HG02852 (cell line): ENCODE results near the gene ADISSP.

Source experiments
- ATAC-seq: cut with Tn5 transposase; IDR thresholded peaks from one replicate; pipeline ENCODE4 v1.9.1; 2021; ENCODE audit warnings: mild to moderate bottlenecking, moderate library complexity; ENCODE audit not compliant: unreplicated experiment

ADISSP gene

GRCh38 chr20:3755814-3756480 is 11.6 kb downstream of the ADISSP start:
- no peak for ATAC-seq

- ATAC-seq = no peak
Observed at GRCh38 chr20:3755269-3755668, 12.3 kb downstream of the ADISSP start.

- no peak for ATAC-seq
Observed at GRCh38 chr20:3754276-3754630, 13.3 kb downstream of the ADISSP start.

- no peak for ATAC-seq
Observed at GRCh38 chr20:3753501-3754275, 13.9 kb downstream of the ADISSP start.

- ATAC-seq = no peak
Observed at GRCh38 chr20:3753098-3753497, 14.5 kb downstream of the ADISSP start.

- no peak for ATAC-seq
Observed at GRCh38 chr20:3752386-3752759, 15.2 kb downstream of the ADISSP start.

- no peak for ATAC-seq
Observed at GRCh38 chr20:3751675-3752385, 15.7 kb downstream of the ADISSP start.

GRCh38 chr20:3751305-3751674 is 16.3 kb downstream of the ADISSP start:
- ATAC-seq = no peak

- ATAC-seq = no peak
Observed at GRCh38 chr20:3749689-3750531, 17.6 kb downstream of the ADISSP start.

- no peak for ATAC-seq
Observed at GRCh38 chr20:3749087-3749688, 18.4 kb downstream of the ADISSP start.

GRCh38 chr20:3748073-3748472 is 19.5 kb downstream of the ADISSP start:
- no peak for ATAC-seq

GRCh38 chr20:3747471-3747870 is 20.1 kb downstream of the ADISSP start:
- no peak for ATAC-seq

- ATAC-seq = no peak
Observed at GRCh38 chr20:3745686-3746173, 21.8 kb downstream of the ADISSP start.

- no peak for ATAC-seq
Observed at GRCh38 chr20:3744806-3745685, 22.5 kb downstream of the ADISSP start.

GRCh38 chr20:3744037-3744436 is 23.5 kb downstream of the ADISSP start:
- no peak for ATAC-seq

- no peak for ATAC-seq
Observed at GRCh38 chr20:3743251-3743650, 24.3 kb downstream of the ADISSP start.

GRCh38 chr20:3741836-3742458 is 25.6 kb downstream of the ADISSP start:
- ATAC-seq = no peak

GRCh38 chr20:3740615-3741301 is 26.8 kb downstream of the ADISSP start:
- no peak for ATAC-seq
